Thoracic aorta (tissue), 2 donors: ENCODE results near the gene BDNF. TPM values are rescaled to one million over a fixed set of nuclear protein-coding genes. Genes with fewer than 3 reads are reported as not detected.

ENCODE experiments used
- ATAC-seq: fragments of 150-250 bp; one replicate; pipeline ENCODE4 v1.8.0; 2017; ENCODE audit warnings: low read depth; ENCODE audit not compliant: insufficient number of reproducible peaks, low FRiP score
- DNase-seq: peaks from one replicate; pipeline ENCODE4 v3.0.0-alpha.2; 2020; ENCODE audit warnings: low spot score
- H3K27ac ChIP-seq, 2 donors: fragments of 200-600 bp; sonication (generic); 1 replicate in 1 of 2; 2 replicates in 1 of 2; pipeline ENCODE4 v1.5.1; 2016; ENCODE audit warnings: mild to moderate bottlenecking in 2 of 2, moderate library complexity in 2 of 2
- H3K27me3 ChIP-seq: fragments of 200-600 bp; sonication (generic); replicated peaks from 2 replicates; pipeline ENCODE4 v1.6.0; 2016; ENCODE audit warnings: mild to moderate bottlenecking; ENCODE audit not compliant: insufficient read depth
- H3K36me3 ChIP-seq: fragments of 200-600 bp; sonication (generic); one replicate; pipeline ENCODE4 v1.5.1; 2016
- H3K4me1 ChIP-seq, 2 donors: fragments of 200-600 bp; sonication (generic); 1 replicate in 1 of 2; 2 replicates in 1 of 2; pipeline versions ENCODE4 v1.5.1 to v1.6.0; 2016; ENCODE audit warnings: low read depth in 2 of 2, mild to moderate bottlenecking in 1 of 2; ENCODE audit not compliant: control insufficient read depth in 1 of 2
- H3K4me3 ChIP-seq: fragments of 200-600 bp; sonication (generic); 2 replicates; pipeline ENCODE4 v1.5.1; 2016; ENCODE audit warnings: mild to moderate bottlenecking
- H3K9me3 ChIP-seq: fragments of 200-600 bp; sonication (generic); 2 replicates; pipeline ENCODE4 v1.5.1; 2016
- total RNA-seq, 2 donors: library from RNA; depleted of rRNA; stranded (reverse); fragments of >200 nt; gene quantifications; one replicate each; pipeline versions ENCODE4 v1.1.0 to v1.2.3, GENCODE V29; 2016
- TF ChIP-seq, protein P1 (sequence below): fragments of 200-600 bp; sonication (generic); IDR thresholded peaks from one replicate; pipeline ENCODE4 v1.5.1; 2019; ENCODE audit warnings: antibody characterized with exemption

The BDNF gene
- total RNA-seq, 2 donors from 2014 or later: 0.42 to 4.7 TPM

DNA sequence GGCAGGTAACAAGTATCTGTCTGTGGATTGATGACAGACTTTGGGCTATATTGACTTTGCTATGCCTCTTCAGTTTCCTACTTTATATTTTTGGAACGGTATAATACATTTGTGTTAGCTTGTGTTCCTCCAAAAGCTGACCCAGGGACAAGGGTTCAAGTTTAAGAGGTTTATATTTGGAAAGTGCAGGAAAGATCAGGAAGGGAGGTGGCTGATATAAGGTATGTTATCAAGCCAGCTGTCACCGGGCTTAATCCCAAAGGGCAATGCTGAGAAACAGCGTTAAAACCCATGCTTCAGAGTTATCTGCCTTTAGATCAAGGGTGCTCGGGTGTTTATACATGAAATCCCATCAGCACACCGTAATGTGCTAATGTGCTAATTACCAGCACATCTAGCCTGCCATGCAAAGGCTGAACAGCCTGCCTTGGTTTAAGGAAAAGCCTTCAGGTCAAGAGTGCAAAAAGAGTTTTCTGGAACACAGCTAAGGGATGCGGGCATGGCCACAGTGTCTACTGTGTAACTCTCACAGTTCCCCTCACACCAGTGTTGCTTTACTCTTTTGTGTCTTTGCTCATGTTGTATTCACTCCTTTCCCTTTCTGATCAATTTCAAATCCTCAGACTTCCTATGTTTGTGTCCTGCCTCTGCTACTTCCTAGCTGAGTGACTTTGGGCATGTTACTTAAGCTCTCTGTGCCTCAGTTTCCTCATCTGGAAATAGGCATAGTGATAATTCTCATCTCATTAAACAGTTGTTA is 77.5 kb downstream of the BDNF start:
- ATAC-seq (no peak), DNase-seq (no peak)
- H3K36me3 ChIP-seq: no peaks in the 10 kb centered on the region
- no peaks in the 10 kb centered on the region for H3K27me3 ChIP-seq
- no peak overlapping the region for H3K4me3 ChIP-seq
- H3K27ac ChIP-seq: no peak overlapping the region
- TF ChIP-seq, protein P1, sequence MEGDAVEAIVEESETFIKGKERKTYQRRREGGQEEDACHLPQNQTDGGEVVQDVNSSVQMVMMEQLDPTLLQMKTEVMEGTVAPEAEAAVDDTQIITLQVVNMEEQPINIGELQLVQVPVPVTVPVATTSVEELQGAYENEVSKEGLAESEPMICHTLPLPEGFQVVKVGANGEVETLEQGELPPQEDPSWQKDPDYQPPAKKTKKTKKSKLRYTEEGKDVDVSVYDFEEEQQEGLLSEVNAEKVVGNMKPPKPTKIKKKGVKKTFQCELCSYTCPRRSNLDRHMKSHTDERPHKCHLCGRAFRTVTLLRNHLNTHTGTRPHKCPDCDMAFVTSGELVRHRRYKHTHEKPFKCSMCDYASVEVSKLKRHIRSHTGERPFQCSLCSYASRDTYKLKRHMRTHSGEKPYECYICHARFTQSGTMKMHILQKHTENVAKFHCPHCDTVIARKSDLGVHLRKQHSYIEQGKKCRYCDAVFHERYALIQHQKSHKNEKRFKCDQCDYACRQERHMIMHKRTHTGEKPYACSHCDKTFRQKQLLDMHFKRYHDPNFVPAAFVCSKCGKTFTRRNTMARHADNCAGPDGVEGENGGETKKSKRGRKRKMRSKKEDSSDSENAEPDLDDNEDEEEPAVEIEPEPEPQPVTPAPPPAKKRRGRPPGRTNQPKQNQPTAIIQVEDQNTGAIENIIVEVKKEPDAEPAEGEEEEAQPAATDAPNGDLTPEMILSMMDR: no peak
- H3K9me3 ChIP-seq: no peaks in the 10 kb centered on the region
- no peaks in the 10 kb centered on the region for H3K4me1 ChIP-seq

DNA sequence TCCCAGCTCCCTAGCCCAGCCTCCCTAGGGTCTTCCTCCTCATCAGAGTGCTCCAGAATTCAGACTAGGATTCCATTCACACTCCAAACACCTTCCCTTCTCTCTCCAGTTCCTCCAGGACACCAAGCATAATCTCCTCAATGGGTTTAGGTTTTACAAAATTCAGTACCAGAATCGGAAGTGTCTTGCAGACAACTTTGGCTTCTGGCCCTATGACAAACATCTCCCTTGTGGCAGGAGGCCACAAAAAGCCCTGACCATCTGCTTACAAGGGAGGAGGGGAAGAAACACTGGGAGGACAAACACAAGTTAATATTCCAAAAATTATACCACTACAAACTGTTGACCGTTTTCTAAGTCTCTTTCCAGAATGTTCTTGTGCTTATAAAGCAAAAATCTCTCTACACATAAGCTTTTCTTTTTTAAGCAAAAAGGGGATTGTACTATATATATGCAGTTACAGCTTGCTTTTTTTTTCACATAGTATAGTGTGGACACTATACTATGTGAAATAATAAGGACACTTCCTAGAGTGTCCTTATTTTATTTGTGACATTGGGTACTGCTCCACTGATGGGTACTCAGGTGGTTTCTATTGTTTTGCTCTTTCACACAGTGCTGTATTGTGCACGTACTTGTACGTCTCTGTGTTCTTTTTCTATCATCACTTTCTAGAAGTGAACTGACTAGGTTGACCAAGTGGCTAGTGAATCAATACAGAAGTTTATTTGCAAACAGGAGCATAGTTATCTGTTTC is 78.7 kb downstream of the BDNF start:
- Histone ChIP-seq H3K36me3 (no peaks in the 10 kb centered on the region), H3K27ac (no peak overlapping the region), H3K4me3 (no peak overlapping the region), H3K9me3 (no peaks in the 10 kb centered on the region), H3K4me1 (no peaks in the 10 kb centered on the region), H3K27me3 (no peaks in the 10 kb centered on the region)
- DNase-seq: no peak
- TF ChIP-seq, protein P1: no peak
- ATAC-seq: no peak

DNA sequence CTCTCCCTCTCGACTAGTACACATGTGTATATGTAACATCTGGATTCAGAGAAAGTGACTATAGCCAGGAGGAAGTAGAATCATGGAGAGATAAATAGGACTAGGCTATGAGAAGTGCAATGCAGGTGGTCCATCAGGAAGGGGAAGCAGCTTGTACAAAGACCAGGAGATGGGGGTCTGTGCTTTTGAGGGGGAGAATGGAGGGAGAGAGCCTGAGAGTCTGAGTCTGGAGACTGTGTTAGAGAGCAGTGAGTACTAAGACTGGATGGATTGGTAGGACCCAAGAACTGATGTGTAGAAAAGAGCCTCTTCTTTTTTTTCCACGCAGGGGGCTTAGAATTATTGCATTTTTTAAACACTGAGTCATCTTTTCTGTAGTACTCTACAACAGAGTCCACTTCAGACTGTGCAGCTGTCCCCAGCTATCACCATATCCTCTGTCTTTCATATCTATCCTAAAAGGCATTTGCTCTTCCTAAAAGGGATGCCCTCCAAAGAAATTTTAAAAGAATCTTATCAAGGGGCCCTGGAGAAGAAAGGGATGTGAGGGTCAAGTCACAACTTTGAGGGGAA is 80.4 kb downstream of the BDNF start:
- DNase-seq (no peak), ATAC-seq (no peak)
- no peaks in the 10 kb centered on the region for H3K27me3 ChIP-seq
- TF ChIP-seq, protein P1: no peak
- no peak overlapping the region for H3K27ac ChIP-seq
- H3K36me3 ChIP-seq: no peaks in the 10 kb centered on the region
- H3K4me1 ChIP-seq: no peaks in the 10 kb centered on the region
- H3K9me3 ChIP-seq: no peaks in the 10 kb centered on the region
- no peak overlapping the region for H3K4me3 ChIP-seq

DNA sequence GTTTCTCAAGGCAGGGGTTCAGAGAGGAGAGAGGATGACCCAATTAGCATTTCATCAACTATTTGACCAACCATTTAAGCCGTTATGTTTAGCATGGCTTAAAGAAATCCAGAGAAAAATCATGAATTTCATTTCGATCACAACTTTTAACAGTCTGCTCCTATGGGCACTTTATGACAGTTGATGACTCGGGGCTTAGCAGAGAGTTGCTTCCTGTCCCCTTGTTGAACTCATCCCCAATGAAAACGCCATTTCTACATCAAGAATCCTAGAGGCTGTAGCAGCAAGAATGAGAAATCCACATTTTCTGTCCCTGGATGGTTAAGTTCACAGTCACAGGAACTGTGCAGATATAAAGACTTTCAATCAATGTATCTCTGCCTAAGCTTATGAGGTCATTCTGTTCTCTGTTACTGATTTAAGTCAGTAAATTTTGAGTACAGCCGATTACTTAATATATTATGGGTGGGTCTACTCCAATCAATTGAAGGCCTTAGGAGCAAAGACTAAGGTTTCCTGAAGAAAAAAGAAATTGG is 81.1 kb downstream of the BDNF start:
- TF ChIP-seq, protein P1: no peak
- H3K27ac ChIP-seq: no peak overlapping the region
- DNase-seq (no peak), ATAC-seq (no peak)
- no peaks in the 10 kb centered on the region for H3K9me3 ChIP-seq
- H3K4me1 ChIP-seq: no peaks in the 10 kb centered on the region
- no peak overlapping the region for H3K4me3 ChIP-seq
- no peaks in the 10 kb centered on the region for H3K27me3 ChIP-seq
- H3K36me3 ChIP-seq: no peaks in the 10 kb centered on the region
